ENCODE results near the gene LHX4. TPM values are rescaled to one million over a fixed set of nuclear protein-coding genes. Genes with fewer than 3 reads are reported as not detected.

Gene LHX4
- total and polyA plus RNA-seq, 2 of the 13 experiments (the other 11 are each of a cell fraction or from before 2014, with no cell fraction given) = 0.03 to 0.07 TPM

DNA sequence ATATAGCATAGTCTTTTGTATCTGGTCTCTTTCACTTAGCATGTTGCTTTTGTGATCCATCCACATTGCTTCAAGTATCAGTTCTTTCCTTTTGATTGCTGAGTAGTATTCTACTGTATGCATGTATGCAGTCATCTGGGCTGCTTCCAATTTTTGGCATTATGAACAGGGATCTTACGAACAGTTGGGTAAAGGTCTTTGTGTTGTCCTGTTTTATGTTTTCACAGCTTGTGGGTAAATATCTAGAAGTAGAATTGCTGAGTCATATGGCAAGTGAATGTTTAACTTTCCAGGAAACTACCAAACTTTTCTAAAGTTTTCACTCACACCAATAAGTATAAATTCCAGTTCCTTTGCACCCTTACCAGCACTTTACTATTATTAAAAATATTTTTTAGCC, 60.9 kb downstream of the LHX4 start (continued):
- TF ChIP-seq, protein P1, sequence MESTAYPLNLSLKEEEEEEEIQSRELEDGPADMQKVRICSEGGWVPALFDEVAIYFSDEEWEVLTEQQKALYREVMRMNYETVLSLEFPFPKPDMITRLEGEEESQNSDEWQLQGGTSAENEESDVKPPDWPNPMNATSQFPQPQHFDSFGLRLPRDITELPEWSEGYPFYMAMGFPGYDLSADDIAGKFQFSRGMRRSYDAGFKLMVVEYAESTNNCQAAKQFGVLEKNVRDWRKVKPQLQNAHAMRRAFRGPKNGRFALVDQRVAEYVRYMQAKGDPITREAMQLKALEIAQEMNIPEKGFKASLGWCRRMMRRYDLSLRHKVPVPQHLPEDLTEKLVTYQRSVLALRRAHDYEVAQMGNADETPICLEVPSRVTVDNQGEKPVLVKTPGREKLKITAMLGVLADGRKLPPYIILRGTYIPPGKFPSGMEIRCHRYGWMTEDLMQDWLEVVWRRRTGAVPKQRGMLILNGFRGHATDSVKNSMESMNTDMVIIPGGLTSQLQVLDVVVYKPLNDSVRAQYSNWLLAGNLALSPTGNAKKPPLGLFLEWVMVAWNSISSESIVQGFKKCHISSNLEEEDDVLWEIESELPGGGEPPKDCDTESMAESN (CRISPR knock-in tag; conservative IDR thresholded peaks at IDR 0.05) = no peak
- TF ChIP-seq POLR2AphosphoS2 (IDR thresholded peaks at IDR 0.05; ENCODE audit: low read depth, low read length) = no peak
- no peak for TF ChIP-seq ZIK1 (CRISPR knock-in tag; IDR thresholded peaks at IDR 0.05; ENCODE audit: borderline replicate concordance, low read depth)
- TF ChIP-seq MZF1 (CRISPR knock-in tag; IDR thresholded peaks at IDR 0.05; ENCODE audit: borderline replicate concordance) = no peak
- TF ChIP-seq, protein P2, sequence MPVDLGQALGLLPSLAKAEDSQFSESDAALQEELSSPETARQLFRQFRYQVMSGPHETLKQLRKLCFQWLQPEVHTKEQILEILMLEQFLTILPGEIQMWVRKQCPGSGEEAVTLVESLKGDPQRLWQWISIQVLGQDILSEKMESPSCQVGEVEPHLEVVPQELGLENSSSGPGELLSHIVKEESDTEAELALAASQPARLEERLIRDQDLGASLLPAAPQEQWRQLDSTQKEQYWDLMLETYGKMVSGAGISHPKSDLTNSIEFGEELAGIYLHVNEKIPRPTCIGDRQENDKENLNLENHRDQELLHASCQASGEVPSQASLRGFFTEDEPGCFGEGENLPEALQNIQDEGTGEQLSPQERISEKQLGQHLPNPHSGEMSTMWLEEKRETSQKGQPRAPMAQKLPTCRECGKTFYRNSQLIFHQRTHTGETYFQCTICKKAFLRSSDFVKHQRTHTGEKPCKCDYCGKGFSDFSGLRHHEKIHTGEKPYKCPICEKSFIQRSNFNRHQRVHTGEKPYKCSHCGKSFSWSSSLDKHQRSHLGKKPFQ (CRISPR knock-in tag; IDR thresholded peaks at IDR 0.05; ENCODE audit: insufficient replicate concordance) = no peak
- TF ChIP-seq, protein P3, sequence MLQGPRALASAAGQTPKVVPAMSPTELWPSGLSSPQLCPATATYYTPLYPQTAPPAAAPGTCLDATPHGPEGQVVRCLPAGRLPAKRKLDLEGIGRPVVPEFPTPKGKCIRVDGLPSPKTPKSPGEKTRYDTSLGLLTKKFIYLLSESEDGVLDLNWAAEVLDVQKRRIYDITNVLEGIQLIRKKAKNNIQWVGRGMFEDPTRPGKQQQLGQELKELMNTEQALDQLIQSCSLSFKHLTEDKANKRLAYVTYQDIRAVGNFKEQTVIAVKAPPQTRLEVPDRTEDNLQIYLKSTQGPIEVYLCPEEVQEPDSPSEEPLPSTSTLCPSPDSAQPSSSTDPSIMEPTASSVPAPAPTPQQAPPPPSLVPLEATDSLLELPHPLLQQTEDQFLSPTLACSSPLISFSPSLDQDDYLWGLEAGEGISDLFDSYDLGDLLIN (CRISPR knock-in tag; IDR thresholded peaks at IDR 0.05; ENCODE audit: borderline replicate concordance) = no peak
- no peak for TF ChIP-seq EZH2 (conservative IDR thresholded peaks at IDR 0.05; ENCODE audit: low read depth, low read length)
- no peak for TF ChIP-seq MYC (CRISPR knock-in tag; IDR thresholded peaks at IDR 0.05; ENCODE audit: borderline replicate concordance)
- TF ChIP-seq, protein P4, sequence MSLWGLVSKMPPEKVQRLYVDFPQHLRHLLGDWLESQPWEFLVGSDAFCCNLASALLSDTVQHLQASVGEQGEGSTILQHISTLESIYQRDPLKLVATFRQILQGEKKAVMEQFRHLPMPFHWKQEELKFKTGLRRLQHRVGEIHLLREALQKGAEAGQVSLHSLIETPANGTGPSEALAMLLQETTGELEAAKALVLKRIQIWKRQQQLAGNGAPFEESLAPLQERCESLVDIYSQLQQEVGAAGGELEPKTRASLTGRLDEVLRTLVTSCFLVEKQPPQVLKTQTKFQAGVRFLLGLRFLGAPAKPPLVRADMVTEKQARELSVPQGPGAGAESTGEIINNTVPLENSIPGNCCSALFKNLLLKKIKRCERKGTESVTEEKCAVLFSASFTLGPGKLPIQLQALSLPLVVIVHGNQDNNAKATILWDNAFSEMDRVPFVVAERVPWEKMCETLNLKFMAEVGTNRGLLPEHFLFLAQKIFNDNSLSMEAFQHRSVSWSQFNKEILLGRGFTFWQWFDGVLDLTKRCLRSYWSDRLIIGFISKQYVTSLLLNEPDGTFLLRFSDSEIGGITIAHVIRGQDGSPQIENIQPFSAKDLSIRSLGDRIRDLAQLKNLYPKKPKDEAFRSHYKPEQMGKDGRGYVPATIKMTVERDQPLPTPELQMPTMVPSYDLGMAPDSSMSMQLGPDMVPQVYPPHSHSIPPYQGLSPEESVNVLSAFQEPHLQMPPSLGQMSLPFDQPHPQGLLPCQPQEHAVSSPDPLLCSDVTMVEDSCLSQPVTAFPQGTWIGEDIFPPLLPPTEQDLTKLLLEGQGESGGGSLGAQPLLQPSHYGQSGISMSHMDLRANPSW (CRISPR knock-in tag; IDR thresholded peaks at IDR 0.05; ENCODE audit: borderline replicate concordance) = no peak
- no peak for TF ChIP-seq ZBTB21 (CRISPR knock-in tag; IDR thresholded peaks at IDR 0.05)
- TF ChIP-seq DMAP1 (CRISPR knock-in tag; IDR thresholded peaks at IDR 0.05) = no peak
- TF ChIP-seq ZNF333 (CRISPR knock-in tag; IDR thresholded peaks at IDR 0.05; ENCODE audit: borderline replicate concordance) = no peak
- TF ChIP-seq SRSF1 (optimal IDR thresholded peaks at IDR 0.05; ENCODE audit: low read depth, low read length) = no peak
- TF ChIP-seq ZNF550 (CRISPR knock-in tag; IDR thresholded peaks at IDR 0.05; ENCODE audit: borderline replicate concordance) = no peak
- TF ChIP-seq RBM39 (IDR thresholded peaks at IDR 0.05; ENCODE audit: low read depth, low read length, poor library complexity, severe bottlenecking) = no peak
- no peak for TF ChIP-seq ATRX (CRISPR knock-in tag; IDR thresholded peaks at IDR 0.05; ENCODE audit: borderline replicate concordance)
- TF ChIP-seq HDAC1 (CRISPR knock-in tag; IDR thresholded peaks at IDR 0.05) = no peak
- TF ChIP-seq FOXP1 (IDR thresholded peaks at IDR 0.05) = 0 out of 2 replicates have a peak, but pooled peaks have one; percentile 21
- TF ChIP-seq FOXP1 (CRISPR knock-in tag; IDR thresholded peaks at IDR 0.05) = peak; percentile 90
- TF ChIP-seq, protein P5, sequence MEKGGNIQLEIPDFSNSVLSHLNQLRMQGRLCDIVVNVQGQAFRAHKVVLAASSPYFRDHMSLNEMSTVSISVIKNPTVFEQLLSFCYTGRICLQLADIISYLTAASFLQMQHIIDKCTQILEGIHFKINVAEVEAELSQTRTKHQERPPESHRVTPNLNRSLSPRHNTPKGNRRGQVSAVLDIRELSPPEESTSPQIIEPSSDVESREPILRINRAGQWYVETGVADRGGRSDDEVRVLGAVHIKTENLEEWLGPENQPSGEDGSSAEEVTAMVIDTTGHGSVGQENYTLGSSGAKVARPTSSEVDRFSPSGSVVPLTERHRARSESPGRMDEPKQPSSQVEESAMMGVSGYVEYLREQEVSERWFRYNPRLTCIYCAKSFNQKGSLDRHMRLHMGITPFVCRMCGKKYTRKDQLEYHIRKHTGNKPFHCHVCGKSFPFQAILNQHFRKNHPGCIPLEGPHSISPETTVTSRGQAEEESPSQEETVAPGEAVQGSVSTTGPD (CRISPR knock-in tag; IDR thresholded peaks at IDR 0.05) = no peak
- peak; percentile 40; the same call in 1 of the 2 replicates for TF ChIP-seq MED1 (CRISPR knock-in tag; IDR thresholded peaks at IDR 0.05)
